OCI-LY1 (cell line): ENCODE data around the gene AFAP1.

Experiments used
- H2AFZ ChIP-seq: fragments of 200-600 bp; sonication (generic), shearing (Covaris generic); 2 replicates; pipeline ENCODE4 v1.6.0; 2014; ENCODE audit warnings: antibody characterized with exemption, mild to moderate bottlenecking, low read length
- H3F3A ChIP-seq: fragments of 200-600 bp; sonication (generic), shearing (Covaris generic); 2 replicates; pipeline ENCODE4 v1.6.0; 2014; ENCODE audit warnings: mild to moderate bottlenecking, antibody characterized with exemption, low read length, moderate library complexity; ENCODE audit not compliant: insufficient read depth
- H3K27ac ChIP-seq: fragments of 200-600 bp; sonication (generic); 2 replicates; pipeline ENCODE4 v1.5.1; 2014; ENCODE audit warnings: low read length, mixed run types, mild to moderate bottlenecking, low read depth; ENCODE audit not compliant: poor library complexity, severe bottlenecking
- H3K27me3 ChIP-seq: fragments of 200-600 bp; sonication (generic); 2 replicates; pipeline ENCODE4 v1.6.0; 2014; ENCODE audit warnings: antibody characterized with exemption, mild to moderate bottlenecking, low read length, moderate library complexity; ENCODE audit not compliant: insufficient read depth
- H3K36me3 ChIP-seq: fragments of 200-600 bp; sonication (generic); 2 replicates; pipeline ENCODE4 v1.6.1; 2014; ENCODE audit warnings: mild to moderate bottlenecking, antibody characterized with exemption, low read length, moderate library complexity, mixed read lengths; ENCODE audit not compliant: insufficient read depth
- H3K4me1 ChIP-seq: fragments of 200-600 bp; sonication (generic); 2 replicates; pipeline ENCODE4 v1.5.1; 2014; ENCODE audit warnings: mild to moderate bottlenecking, low read length, moderate library complexity; ENCODE audit not compliant: insufficient read depth, severe bottlenecking
- H3K4me2 ChIP-seq: fragments of 200-600 bp; sonication (generic), shearing (Covaris generic); 2 replicates; pipeline ENCODE4 v1.6.1; 2014; ENCODE audit warnings: low read length
- H3K4me3 ChIP-seq: fragments of 200-600 bp; sonication (generic); 2 replicates; pipeline ENCODE4 v1.5.1; 2014; ENCODE audit warnings: low read length, low read depth, mild to moderate bottlenecking, mixed read lengths; ENCODE audit not compliant: poor library complexity, severe bottlenecking
- H3K79me2 ChIP-seq: fragments of 200-600 bp; shearing (Covaris generic); 2 replicates; pipeline ENCODE4 v1.6.1; 2016; ENCODE audit warnings: mixed run types, low read length, mixed read lengths; ENCODE audit not compliant: insufficient read depth
- H3K9ac ChIP-seq: fragments of 200-600 bp; sonication (generic), shearing (Covaris generic); 2 replicates; pipeline ENCODE4 v1.6.1; 2014; ENCODE audit warnings: mild to moderate bottlenecking, low read length, mixed read lengths
- H3K9me2 ChIP-seq: fragments of 200-600 bp; sonication (generic), shearing (Covaris generic); 2 replicates; pipeline ENCODE4 v1.6.1; 2014; ENCODE audit warnings: low read depth, mild to moderate bottlenecking, low read length, mixed read lengths
- H3K9me3 ChIP-seq: fragments of 200-600 bp; shearing (Covaris generic); 2 replicates; pipeline ENCODE4 v1.6.1; 2014; ENCODE audit warnings: low read length, mixed read lengths
- H4K20me1 ChIP-seq: fragments of 200-600 bp; sonication (generic), shearing (Covaris generic); 2 replicates; pipeline ENCODE4 v1.6.0; 2016; ENCODE audit warnings: mild to moderate bottlenecking, low read length; ENCODE audit not compliant: insufficient read depth
- EZH2 ChIP-seq: fragments of 200-600 bp; sonication (generic), shearing (Covaris generic); IDR thresholded peaks from 2 replicates; pipeline ENCODE4 v1.8.0; 2017; ENCODE audit warnings: borderline replicate concordance, mixed run types, mild to moderate bottlenecking, antibody characterized with exemption, low read length, moderate library complexity, mixed read lengths
- TF ChIP-seq, protein P1 (sequence below): fragments of 200-600 bp; sonication (generic), shearing (Covaris generic); IDR thresholded peaks from 2 replicates; pipeline ENCODE4 v1.5.1; 2017; ENCODE audit warnings: mild to moderate bottlenecking, antibody characterized with exemption, low read length, moderate library complexity, mixed read lengths

Gene AFAP1

GRCh38 chr4:7979652-7979968 lies 39.9 kb upstream of the AFAP1 start:
- Histone ChIP-seq H3K4me3 (no peak overlapping the region), H2AFZ (no peak overlapping the region), H3K27me3 (no peaks in the 10 kb centered on the region), H3K9me3 (no peaks in the 10 kb centered on the region), H3K27ac (no peak overlapping the region), H4K20me1 (no peaks in the 10 kb centered on the region), H3K4me2 (no peak overlapping the region), H3F3A (no peaks in the 10 kb centered on the region), H3K79me2 (no peaks in the 10 kb centered on the region), H3K4me1 (no peaks in the 10 kb centered on the region), H3K9ac (no peak overlapping the region), H3K9me2 (no peaks in the 10 kb centered on the region), H3K36me3 (no peaks in the 10 kb centered on the region)
- TF ChIP-seq, protein P1, sequence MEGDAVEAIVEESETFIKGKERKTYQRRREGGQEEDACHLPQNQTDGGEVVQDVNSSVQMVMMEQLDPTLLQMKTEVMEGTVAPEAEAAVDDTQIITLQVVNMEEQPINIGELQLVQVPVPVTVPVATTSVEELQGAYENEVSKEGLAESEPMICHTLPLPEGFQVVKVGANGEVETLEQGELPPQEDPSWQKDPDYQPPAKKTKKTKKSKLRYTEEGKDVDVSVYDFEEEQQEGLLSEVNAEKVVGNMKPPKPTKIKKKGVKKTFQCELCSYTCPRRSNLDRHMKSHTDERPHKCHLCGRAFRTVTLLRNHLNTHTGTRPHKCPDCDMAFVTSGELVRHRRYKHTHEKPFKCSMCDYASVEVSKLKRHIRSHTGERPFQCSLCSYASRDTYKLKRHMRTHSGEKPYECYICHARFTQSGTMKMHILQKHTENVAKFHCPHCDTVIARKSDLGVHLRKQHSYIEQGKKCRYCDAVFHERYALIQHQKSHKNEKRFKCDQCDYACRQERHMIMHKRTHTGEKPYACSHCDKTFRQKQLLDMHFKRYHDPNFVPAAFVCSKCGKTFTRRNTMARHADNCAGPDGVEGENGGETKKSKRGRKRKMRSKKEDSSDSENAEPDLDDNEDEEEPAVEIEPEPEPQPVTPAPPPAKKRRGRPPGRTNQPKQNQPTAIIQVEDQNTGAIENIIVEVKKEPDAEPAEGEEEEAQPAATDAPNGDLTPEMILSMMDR, result no peak
- no peak for TF ChIP-seq EZH2

- no peak for TF ChIP-seq EZH2
- TF ChIP-seq, protein P1, result no peak
- H3K79me2 ChIP-seq, result no peaks in the 10 kb centered on the region
- no peak overlapping the region for H3K4me2 ChIP-seq
- no peaks in the 10 kb centered on the region for H4K20me1 ChIP-seq
- H3K9me2 ChIP-seq, result no peaks in the 10 kb centered on the region
- H3F3A ChIP-seq, result no peaks in the 10 kb centered on the region
- no peak overlapping the region for H2AFZ ChIP-seq
- no peak overlapping the region for H3K27ac ChIP-seq
- no peak overlapping the region for H3K4me3 ChIP-seq
- no peaks in the 10 kb centered on the region for H3K27me3 ChIP-seq
- no peak overlapping the region for H3K9ac ChIP-seq
- no peaks in the 10 kb centered on the region for H3K4me1 ChIP-seq
- no peaks in the 10 kb centered on the region for H3K9me3 ChIP-seq
- H3K36me3 ChIP-seq, result no peaks in the 10 kb centered on the region
Observed at GRCh38 chr4:7978907-7979651, 39.4 kb upstream of the AFAP1 start.

- H3K27ac ChIP-seq, result no peak overlapping the region
- H3K9me2 ChIP-seq, result no peaks in the 10 kb centered on the region
- no peaks in the 10 kb centered on the region for H3K36me3 ChIP-seq
- no peak overlapping the region for H3K4me2 ChIP-seq
- no peak overlapping the region for H2AFZ ChIP-seq
- H3K27me3 ChIP-seq, result no peaks in the 10 kb centered on the region
- H3F3A ChIP-seq, result no peaks in the 10 kb centered on the region
- H3K9ac ChIP-seq, result no peak overlapping the region
- H3K79me2 ChIP-seq, result no peaks in the 10 kb centered on the region
- no peak overlapping the region for H3K4me3 ChIP-seq
- H3K9me3 ChIP-seq, result no peaks in the 10 kb centered on the region
- no peaks in the 10 kb centered on the region for H4K20me1 ChIP-seq
- TF ChIP-seq, protein P1, result no peak
- no peak for TF ChIP-seq EZH2
- H3K4me1 ChIP-seq, result no peaks in the 10 kb centered on the region
Observed at GRCh38 chr4:7978489-7978888, 38.8 kb upstream of the AFAP1 start.
